NCI-H2107 (cell line): ENCODE data around the gene KLHL29.

ENCODE experiments used
- DNase-seq: peaks from one replicate; lab custom pipeline; 2025; lab: John Stamatoyannopoulos, UW

Gene KLHL29

DNA sequence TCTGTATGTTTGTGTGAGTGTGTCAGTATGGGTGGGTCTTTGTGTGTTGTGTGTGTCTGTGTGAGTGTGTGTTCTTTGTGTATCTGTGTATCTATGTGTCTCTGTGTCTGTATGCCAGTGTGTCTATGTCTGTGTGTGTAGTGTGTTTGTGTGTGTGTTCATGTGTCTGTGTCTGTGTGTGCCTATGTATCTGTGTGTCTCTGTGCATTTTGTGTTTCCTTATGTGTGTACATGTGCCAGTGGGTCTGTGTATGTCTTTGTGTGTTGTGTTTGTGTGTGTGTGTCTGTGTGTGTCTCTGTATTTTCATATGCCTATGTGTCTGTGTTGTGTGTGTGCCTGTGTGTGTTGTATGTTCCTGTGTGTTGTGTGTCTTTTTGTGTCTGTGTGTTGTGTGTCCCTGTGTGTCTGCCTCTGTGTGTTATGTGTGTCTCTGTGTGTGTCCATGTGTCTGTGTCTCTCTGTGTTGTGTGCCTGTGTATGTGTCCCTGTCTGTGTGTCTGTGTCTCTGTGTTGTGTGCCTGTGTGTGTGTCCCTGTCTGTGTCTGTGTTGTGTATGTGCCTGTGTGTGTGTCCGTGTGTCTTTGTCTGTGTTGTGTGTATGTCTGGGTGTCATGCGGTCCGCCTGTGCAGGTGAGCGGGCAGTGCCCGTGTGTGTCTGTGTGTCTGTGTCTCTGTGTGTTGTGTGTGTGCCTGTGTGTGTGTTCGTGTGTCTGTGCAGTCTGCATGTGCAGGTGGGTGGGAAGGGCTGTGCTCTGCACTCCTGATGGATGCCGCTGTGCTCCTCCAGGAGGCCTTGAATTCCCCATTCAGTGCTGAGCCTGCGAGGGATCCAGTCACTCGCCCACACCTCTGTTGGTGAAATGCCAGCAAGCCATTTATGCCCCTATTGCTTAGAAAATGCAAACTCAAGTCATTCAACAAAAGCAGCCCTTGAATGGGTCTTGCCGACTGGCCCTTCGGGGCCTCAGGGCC is 37.4 kb downstream of the KLHL29 start:
- DNase-seq: no peak

- no peak for DNase-seq
Observed at GRCh38 chr2:23423062-23423872, 38.3 kb downstream of the KLHL29 start.

- no peak for DNase-seq
Observed at GRCh38 chr2:23423873-23424680, 39.1 kb downstream of the KLHL29 start.

DNA sequence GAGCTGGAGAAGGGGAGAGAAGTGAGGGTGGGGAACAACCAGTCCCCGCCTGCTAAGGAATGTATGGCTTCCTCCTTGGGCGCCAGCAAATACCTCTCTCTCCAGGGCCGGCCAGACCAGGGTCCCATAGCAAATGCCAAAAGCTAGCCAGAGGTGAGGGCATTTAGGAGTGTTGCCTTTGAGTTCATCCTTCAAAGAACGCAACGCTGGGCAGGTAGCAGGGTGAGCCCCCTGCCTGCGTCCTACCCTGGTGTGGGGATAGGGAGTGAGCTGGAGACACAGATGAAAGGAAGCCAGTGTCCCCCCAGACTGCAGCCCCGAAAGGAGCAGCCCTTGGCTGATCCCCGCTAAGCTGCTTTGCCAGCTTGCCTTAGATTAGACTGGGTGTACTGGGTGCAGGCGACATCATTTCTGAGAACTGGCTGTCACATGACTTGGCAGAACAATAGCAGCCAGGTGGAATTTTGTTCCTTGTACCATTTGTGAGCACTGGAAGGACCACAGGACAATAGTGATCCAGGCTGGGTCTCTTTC is 40.4 kb downstream of the KLHL29 start:
- no peak for DNase-seq

- DNase-seq: no peak
Observed at GRCh38 chr2:23425885-23426262, 40.9 kb downstream of the KLHL29 start.

- no peak for DNase-seq
Observed at GRCh38 chr2:23426263-23426905, 41.4 kb downstream of the KLHL29 start.

GRCh38 chr2:23427350-23427749 is 42.4 kb downstream of the KLHL29 start:
- DNase-seq: no peak

DNA sequence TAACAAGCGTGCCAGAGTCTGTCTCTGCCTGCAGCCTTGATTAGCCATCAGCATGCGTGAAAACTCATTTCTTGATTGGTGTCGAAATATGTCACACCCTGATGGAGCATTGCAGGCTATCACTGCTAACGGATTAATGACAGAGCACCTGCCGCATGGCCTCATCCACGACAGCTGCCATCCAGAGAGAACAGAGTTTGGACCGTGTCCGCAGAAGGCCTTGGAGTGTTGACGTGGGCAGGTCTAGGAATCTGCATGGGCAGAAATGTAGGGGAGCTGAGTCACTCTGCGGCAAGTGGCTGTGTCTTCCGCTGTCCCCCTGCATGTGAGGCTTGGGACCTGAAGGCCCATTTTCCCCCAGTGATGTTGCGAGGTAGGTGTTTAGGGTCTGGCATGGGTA is 43.0 kb downstream of the KLHL29 start:
- no peak for DNase-seq

- no peak for DNase-seq
Observed at GRCh38 chr2:23429036-23429435, 44.1 kb downstream of the KLHL29 start.

DNA sequence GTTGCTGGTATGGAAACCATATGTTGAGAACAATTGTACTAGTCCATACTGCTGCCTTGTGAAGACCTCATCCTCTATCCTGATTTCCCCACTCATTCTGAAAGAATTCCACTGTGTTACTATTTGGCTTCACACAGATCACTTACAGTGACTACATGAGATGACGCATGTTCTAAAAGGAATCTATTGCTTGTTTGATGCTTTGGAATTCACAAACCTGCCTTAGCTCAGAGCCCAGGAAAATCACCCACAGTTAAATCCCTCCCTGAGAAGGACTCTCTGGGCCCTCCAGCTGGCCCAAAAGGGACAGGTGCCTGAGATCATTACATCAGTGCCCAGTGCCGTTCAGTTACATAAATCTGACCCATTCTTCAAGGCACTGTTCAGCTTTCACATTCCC is 45.3 kb downstream of the KLHL29 start:
- no peak for DNase-seq

DNA sequence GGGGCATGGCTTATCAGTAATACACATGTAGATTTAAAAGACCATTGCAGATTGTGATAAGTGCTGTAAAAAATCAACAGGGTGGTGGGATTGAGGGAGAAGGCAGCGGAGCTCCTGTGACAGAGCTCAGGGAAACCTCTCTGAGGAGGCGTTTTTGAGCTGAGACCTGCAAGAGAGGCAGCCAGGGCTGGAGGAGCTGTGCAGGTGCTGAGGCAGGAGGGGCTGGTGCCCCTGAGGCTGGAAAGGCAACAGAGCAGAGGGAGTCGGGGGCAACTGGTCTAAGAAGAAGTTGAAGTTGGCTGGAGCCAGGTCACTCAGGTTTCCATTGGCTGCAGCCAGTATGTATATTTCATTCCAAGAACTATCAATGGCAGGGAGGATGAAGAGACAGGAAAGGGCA is 47.6 kb downstream of the KLHL29 start:
- DNase-seq: no peak

DNA sequence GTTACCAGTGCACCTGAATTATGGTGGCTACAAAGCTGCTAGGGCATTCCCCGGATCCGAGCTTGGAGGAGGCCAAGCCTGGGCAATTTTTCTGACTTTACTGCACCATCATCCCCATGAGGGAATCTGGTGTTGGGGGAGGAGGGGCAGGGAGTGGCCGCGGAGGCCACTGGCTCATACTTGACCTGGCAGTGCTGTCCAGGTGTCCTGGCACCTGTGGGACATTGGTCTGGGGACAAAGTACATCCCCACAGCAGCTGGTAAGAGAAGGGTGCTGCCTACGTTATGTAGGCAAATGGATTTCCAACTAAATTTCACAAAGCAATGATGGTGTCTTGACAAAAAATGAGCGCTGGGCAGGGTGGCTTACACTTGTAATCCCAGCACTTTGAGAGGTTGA is 48.3 kb downstream of the KLHL29 start:
- DNase-seq: no peak

DNA sequence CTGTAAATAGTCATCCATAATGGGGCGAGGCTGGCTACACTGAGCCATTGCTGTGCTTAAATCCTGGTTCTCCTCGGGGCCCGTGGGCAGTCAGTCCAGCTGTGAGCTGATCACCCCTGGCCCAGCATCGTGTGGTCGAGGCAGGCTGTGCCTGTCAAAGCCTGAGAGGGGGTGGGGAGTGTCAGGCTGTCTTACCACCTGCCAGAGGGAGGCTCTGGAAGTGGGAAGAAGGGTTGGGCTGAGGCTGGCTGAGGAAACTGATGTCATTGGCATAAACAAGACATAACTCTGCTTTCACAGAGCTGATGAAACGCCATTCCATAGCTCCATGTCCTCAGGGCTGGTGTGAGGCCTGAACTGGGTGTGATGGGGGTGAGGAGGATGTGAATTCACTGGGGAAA is 49.7 kb downstream of the KLHL29 start:
- DNase-seq: no peak

DNA sequence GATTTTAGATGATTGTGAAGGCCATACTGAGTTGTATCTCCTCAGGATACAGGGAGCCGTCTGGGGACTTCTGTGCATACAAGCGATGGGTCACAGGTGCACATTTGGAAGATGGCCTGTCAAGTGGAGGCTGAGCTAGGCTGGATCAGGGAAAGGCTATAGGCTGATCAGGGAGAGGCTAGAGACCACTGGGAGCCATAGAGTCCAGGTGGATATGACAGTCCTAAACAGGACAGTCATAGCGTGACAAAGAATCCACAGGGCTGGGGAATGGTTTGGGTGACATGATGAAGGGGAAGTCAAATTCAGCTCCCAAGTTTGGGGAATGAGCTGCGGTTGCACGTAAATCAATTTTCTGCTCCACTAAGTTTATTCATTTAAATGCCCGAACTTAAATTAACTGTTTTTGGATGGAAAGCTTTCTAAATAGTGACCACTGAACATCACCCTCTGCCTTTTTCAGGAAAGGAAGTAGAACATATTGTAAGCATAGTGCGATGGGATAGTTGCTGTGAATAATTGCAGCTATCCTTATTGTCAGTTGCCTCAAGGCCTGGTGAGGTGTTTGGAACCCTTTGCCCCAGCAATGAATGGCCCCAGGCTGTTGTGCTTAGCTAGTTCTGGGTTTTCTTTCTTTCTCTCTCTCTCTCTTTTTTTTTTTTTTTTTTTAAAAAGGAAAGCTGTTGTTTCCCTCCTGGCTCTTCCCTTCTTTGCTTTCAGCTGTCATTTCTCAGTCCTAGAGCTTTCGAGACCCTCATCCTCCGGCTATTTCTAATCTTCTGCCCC is 50.5 kb downstream of the KLHL29 start:
- no peak for DNase-seq

DNA sequence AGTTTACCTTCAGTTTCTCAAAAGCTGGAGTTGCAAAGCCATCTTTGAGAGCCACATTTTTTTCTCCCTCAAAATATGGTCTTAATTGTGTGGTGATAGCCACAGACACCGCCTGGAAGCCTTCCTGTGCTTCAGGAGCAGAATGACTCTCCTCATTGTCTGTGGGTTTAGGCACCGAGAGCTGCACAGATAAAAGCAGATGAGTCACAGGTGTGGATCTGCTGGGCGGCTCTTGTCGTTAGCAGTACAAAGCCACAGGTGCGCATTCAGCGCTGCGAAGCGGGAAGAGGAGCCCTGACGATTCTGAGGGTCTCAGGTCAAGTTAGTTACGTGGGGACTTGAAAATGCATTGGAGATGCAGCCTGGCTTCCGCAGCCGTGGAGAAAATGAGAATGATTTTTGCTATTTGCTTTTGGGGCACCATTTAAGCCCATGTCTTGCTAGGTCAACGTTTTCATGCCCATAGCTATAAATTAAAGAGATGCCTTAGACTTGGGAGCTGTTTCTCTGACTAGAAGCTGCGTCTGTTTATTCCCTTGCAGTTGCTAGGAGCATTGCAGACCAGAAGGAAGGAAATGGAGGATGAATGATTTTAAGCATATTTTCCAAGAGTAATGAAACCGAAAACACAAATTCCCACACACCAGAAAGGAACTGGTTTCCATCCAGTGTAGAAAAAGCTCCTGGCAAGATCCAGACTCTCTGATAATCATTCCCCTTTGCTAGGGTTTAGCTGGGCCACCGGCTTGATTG is 51.5 kb downstream of the KLHL29 start:
- no peak for DNase-seq

GRCh38 chr2:23441414-23441813 is 56.4 kb downstream of the KLHL29 start:
- DNase-seq: no peak

GRCh38 chr2:23445450-23445868 is 60.5 kb downstream of the KLHL29 start:
- no peak for DNase-seq

- no peak for DNase-seq
Observed at GRCh38 chr2:23446916-23447315, 61.9 kb downstream of the KLHL29 start.

GRCh38 chr2:23447405-23447804 is 62.4 kb downstream of the KLHL29 start:
- no peak for DNase-seq

DNA sequence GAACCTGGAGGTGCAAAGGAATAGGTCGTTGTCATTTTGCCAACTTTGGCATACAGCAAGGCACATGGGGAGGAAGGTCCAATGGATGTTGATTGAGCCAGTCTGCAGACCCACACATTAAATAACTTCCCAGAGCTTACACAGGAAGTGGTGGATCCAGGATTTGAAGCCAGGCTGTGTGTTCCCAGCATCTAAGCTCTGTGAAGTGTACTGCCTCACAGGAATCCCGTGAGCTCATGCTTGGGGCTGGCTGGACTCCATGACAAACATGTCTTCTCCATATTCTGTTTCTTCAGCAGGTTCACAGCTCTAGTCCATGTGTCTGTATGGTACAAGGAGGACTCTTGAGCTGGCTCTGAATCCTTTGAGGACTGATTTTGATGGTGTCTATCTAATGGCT is 63.9 kb downstream of the KLHL29 start:
- DNase-seq: no peak
